ENCODE results near the gene ELP5.

GRCh38 chr17:7281074-7281952 is 29.3 kb downstream of the ELP5 start, which contains the start of gene SLC2A4:
- TF ChIP-seq POLR2A (IDR thresholded peaks at IDR 0.05) (peak; percentile 91 to 95), CTCF (IDR thresholded peaks at IDR 0.05 in 4 of 5, conservative IDR thresholded peaks at IDR 0.05 in 1 of 5) (no peak)

Measured in gastrocnemius medialis (tissue), 4 donors.